ENCODE data around the gene DAZL. TPM values are rescaled to one million over a fixed set of nuclear protein-coding genes. Genes with fewer than 3 reads are reported as not detected.

The DAZL gene
- total and polyA plus RNA-seq, 5 donors from 2014 or later = not detected

DNA sequence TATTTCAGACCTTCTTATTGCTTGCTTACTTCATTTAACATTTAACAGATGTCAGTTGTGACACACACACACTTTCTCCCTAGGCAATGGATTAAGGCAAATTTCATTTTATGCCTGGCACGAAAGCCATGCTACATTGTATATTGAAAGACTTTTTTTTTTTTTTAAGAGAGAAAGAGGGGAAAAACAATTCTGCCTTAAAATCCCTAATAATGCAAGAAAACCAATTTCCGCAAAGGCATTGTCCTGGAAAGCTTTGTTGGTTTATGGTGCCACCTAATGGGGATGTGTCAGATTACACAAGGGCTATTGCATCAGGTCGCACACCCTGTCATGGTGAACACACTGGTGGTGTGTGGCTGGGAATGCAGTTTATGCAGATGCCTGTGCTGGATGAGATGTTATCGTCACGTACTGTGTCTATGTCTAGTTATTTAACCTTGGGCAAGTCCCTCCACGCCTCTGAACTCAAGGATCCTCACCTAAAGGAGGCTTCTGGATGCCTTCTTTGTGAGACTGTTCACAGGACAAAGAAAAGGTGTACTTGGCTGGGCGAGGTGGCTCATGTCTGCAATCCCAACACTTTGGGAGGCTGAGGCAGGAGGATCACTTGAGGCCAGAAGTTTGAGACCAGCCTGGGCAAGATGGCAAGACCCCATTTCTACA is 54.4 kb downstream of the DAZL start:
- Histone ChIP-seq H3K27me3 (ENCODE audit: control insufficient read depth, insufficient read depth, low read length) (peaks cover 2% of the 10 kb centered on the region), H3K9me3 (ENCODE audit: control insufficient read depth in 2 of 2, low read length in 2 of 2) (no peaks in the 10 kb centered on the region), H3K36me3 (ENCODE audit: control insufficient read depth, insufficient read depth, low read length) (no peaks in the 10 kb centered on the region), H3K4me1 (ENCODE audit: control insufficient read depth, insufficient read depth, low read length, poor library complexity, severe bottlenecking) (no peaks in the 10 kb centered on the region), H3K4me3 (ENCODE audit: low read depth, low read length) (no peak overlapping the region), H3K27ac (ENCODE audit: insufficient read depth, low read length, poor library complexity, severe bottlenecking) (no peak overlapping the region)
- peaks cover 0 to 1% (median 0%) of the 10 kb centered on the region in 7 donors for H3K9me3 Mint-ChIP-seq
- H3K4me3 Mint-ChIP-seq = no peak overlapping the region
- ATAC-seq (ENCODE audit: low read depth in 2 of 2) (peak; percentile 91 to 94), DNase-seq (peak; percentile 65 to 84 (median 78))
- peak overlapping the region in 1 of 3 donors; percentile 71 for H3K27ac Mint-ChIP-seq
- H3K36me3 Mint-ChIP-seq = no peaks in the 10 kb centered on the region
- H3K4me1 Mint-ChIP-seq = peaks cover 0 to 7% (median 6%) of the 10 kb centered on the region in 4 donors
- H3K27me3 Mint-ChIP-seq = peaks cover 8% of the 10 kb centered on the region

GRCh38 chr3:16550305-16550675 is 54.9 kb downstream of the DAZL start:
- DNase-seq = no peak
- H3K4me1 ChIP-seq (ENCODE audit: control insufficient read depth, insufficient read depth, low read length, poor library complexity, severe bottlenecking) = no peaks in the 10 kb centered on the region
- no peaks in the 10 kb centered on the region for H3K36me3 ChIP-seq (ENCODE audit: control insufficient read depth, insufficient read depth, low read length)
- no peak overlapping the region for H3K27ac ChIP-seq (ENCODE audit: insufficient read depth, low read length, poor library complexity, severe bottlenecking)
- H3K9me3 ChIP-seq (ENCODE audit: control insufficient read depth in 2 of 2, low read length in 2 of 2) = no peaks in the 10 kb centered on the region
- H3K4me3 ChIP-seq (ENCODE audit: low read depth, low read length) = no peak overlapping the region
- no peak overlapping the region for H3K27ac Mint-ChIP-seq
- H3K4me3 Mint-ChIP-seq = no peak overlapping the region
- peaks cover 2% of the 10 kb centered on the region for H3K27me3 ChIP-seq (ENCODE audit: control insufficient read depth, insufficient read depth, low read length)
- peaks cover 7% of the 10 kb centered on the region for H3K27me3 Mint-ChIP-seq
- no peaks in the 10 kb centered on the region for H3K36me3 Mint-ChIP-seq
- H3K9me3 Mint-ChIP-seq = peaks cover 0 to 1% (median 0%) of the 10 kb centered on the region in 7 donors
- peaks cover 0 to 7% (median 6%) of the 10 kb centered on the region in 4 donors for H3K4me1 Mint-ChIP-seq
- ATAC-seq (ENCODE audit: low read depth in 2 of 2) = no peak

DNA sequence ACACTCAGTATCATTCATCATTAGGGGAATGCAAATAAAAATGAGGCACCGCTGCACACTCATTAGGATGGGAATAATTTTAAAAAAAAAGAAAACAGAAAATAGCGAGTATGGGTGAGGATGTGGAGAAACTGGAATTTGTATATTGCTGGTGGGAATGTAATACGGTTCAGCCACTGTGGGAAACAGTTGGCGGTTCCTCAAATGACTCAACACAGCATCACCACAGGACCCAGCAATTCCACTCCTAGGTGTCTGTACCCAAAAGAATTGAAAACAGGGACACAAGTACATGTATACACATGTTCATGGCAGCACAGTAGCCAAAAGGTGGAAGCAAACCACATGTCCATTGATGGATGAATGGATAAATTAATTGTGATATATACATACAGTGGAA is 56.5 kb downstream of the DAZL start:
- no peak overlapping the region for H3K4me3 Mint-ChIP-seq
- peaks cover 11% of the 10 kb centered on the region for H3K27me3 Mint-ChIP-seq
- no peaks in the 10 kb centered on the region for H3K36me3 ChIP-seq (ENCODE audit: control insufficient read depth, insufficient read depth, low read length)
- no peaks in the 10 kb centered on the region for H3K9me3 Mint-ChIP-seq
- no peaks in the 10 kb centered on the region for H3K36me3 Mint-ChIP-seq
- peaks cover 0 to 7% (median 6%) of the 10 kb centered on the region in 4 donors for H3K4me1 Mint-ChIP-seq
- H3K9me3 ChIP-seq (ENCODE audit: control insufficient read depth in 2 of 2, low read length in 2 of 2) = no peaks in the 10 kb centered on the region
- no peaks in the 10 kb centered on the region for H3K4me1 ChIP-seq (ENCODE audit: control insufficient read depth, insufficient read depth, low read length, poor library complexity, severe bottlenecking)
- no peak overlapping the region for H3K27ac ChIP-seq (ENCODE audit: insufficient read depth, low read length, poor library complexity, severe bottlenecking)
- H3K27ac Mint-ChIP-seq = no peak overlapping the region
- H3K4me3 ChIP-seq (ENCODE audit: low read depth, low read length) = no peak overlapping the region
- ATAC-seq (ENCODE audit: low read depth in 2 of 2) = no peak
- H3K27me3 ChIP-seq (ENCODE audit: control insufficient read depth, insufficient read depth, low read length) = peaks cover 2% of the 10 kb centered on the region
- no peak for DNase-seq

GRCh38 chr3:16547561-16548357 is 57.5 kb downstream of the DAZL start:
- DNase-seq (no peak), ATAC-seq (ENCODE audit: low read depth in 2 of 2) (no peak)
- peaks cover 0 to 7% (median 6%) of the 10 kb centered on the region in 4 donors for H3K4me1 Mint-ChIP-seq
- H3K27me3 Mint-ChIP-seq = peaks cover 16% of the 10 kb centered on the region
- Histone ChIP-seq H3K4me3 (ENCODE audit: low read depth, low read length) (no peak overlapping the region), H3K27ac (ENCODE audit: insufficient read depth, low read length, poor library complexity, severe bottlenecking) (no peak overlapping the region), H3K27me3 (ENCODE audit: control insufficient read depth, insufficient read depth, low read length) (peaks cover 2% of the 10 kb centered on the region), H3K36me3 (ENCODE audit: control insufficient read depth, insufficient read depth, low read length) (no peaks in the 10 kb centered on the region), H3K9me3 (ENCODE audit: control insufficient read depth in 2 of 2, low read length in 2 of 2) (no peaks in the 10 kb centered on the region), H3K4me1 (ENCODE audit: control insufficient read depth, insufficient read depth, low read length, poor library complexity, severe bottlenecking) (no peaks in the 10 kb centered on the region)
- no peaks in the 10 kb centered on the region for H3K36me3 Mint-ChIP-seq
- no peak overlapping the region for H3K4me3 Mint-ChIP-seq
- no peak overlapping the region for H3K27ac Mint-ChIP-seq
- no peaks in the 10 kb centered on the region for H3K9me3 Mint-ChIP-seq

DNA sequence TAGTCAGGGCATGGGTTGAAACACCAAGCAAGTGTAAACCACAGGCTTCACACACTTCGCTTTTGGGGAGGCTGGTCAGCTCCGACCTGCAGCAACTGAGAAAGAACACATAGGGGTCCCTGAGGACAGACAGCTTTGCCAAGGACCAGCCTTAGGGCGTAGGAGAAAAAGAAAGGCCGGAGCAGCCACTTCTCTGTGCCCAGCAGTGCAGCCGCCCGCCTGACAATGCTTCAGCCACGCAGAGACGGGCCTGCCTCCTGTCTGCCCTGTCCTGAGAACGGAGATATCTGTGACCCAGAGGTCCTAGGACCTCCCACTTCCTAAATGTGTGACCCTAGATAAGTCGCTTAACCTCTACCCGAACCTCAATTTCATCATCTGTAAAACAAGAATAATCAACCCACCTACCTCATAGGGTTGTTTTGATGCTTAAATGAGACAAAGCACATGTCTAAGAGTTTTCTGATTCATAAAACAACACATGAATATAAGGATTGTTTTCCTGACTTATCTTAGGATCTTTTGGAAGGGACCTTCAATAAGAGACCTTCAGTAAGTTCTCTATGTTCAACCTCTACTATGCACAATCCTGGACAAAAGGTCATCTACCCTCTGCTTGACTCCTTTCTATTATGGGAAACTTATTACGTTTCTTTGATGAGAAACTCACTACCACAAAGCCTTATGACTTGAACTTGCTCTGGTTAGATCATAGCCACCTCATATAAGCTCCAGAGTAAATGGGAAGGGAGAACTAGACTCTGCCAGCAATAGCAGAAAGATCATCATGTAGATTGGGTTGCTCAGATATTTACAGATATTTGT is 58.8 kb downstream of the DAZL start:
- H3K27me3 ChIP-seq (ENCODE audit: control insufficient read depth, insufficient read depth, low read length) = peaks cover 2% of the 10 kb centered on the region
- H3K4me3 Mint-ChIP-seq = no peak overlapping the region
- no peak overlapping the region for H3K4me3 ChIP-seq (ENCODE audit: low read depth, low read length)
- no peak overlapping the region for H3K27ac Mint-ChIP-seq
- H3K27me3 Mint-ChIP-seq = peaks cover 24% of the 10 kb centered on the region
- H3K36me3 Mint-ChIP-seq = no peaks in the 10 kb centered on the region
- H3K27ac ChIP-seq (ENCODE audit: insufficient read depth, low read length, poor library complexity, severe bottlenecking) = no peak overlapping the region
- no peaks in the 10 kb centered on the region for H3K36me3 ChIP-seq (ENCODE audit: control insufficient read depth, insufficient read depth, low read length)
- DNase-seq (no peak), ATAC-seq (ENCODE audit: low read depth in 2 of 2) (no peak)
- peaks cover 0 to 7% (median 6%) of the 10 kb centered on the region in 4 donors for H3K4me1 Mint-ChIP-seq
- H3K4me1 ChIP-seq (ENCODE audit: control insufficient read depth, insufficient read depth, low read length, poor library complexity, severe bottlenecking) = no peaks in the 10 kb centered on the region
- no peaks in the 10 kb centered on the region for H3K9me3 ChIP-seq (ENCODE audit: control insufficient read depth in 2 of 2, low read length in 2 of 2)
- H3K9me3 Mint-ChIP-seq = no peaks in the 10 kb centered on the region

- H3K27ac Mint-ChIP-seq = peak overlapping the region in 2 of 3 donors; percentile 15 to 60
- Histone ChIP-seq H3K9me3 (ENCODE audit: control insufficient read depth in 2 of 2, low read length in 2 of 2) (no peaks in the 10 kb centered on the region), H3K27me3 (ENCODE audit: control insufficient read depth, insufficient read depth, low read length) (peaks cover 2% of the 10 kb centered on the region), H3K4me3 (ENCODE audit: low read depth, low read length) (no peak overlapping the region), H3K36me3 (ENCODE audit: control insufficient read depth, insufficient read depth, low read length) (no peaks in the 10 kb centered on the region), H3K27ac (ENCODE audit: insufficient read depth, low read length, poor library complexity, severe bottlenecking) (no peak overlapping the region), H3K4me1 (ENCODE audit: control insufficient read depth, insufficient read depth, low read length, poor library complexity, severe bottlenecking) (no peaks in the 10 kb centered on the region)
- peaks cover 0 to 2% (median under 1%) of the 10 kb centered on the region in 4 donors for H3K4me1 Mint-ChIP-seq
- ATAC-seq (ENCODE audit: low read depth in 2 of 2) (no peak), DNase-seq (no peak)
- no peaks in the 10 kb centered on the region for H3K9me3 Mint-ChIP-seq
- H3K36me3 Mint-ChIP-seq = no peaks in the 10 kb centered on the region
- no peak overlapping the region for H3K4me3 Mint-ChIP-seq
- H3K27me3 Mint-ChIP-seq = peaks cover 28% of the 10 kb centered on the region
Observed at GRCh38 chr3:16545413-16546185, 59.6 kb downstream of the DAZL start.

DNA sequence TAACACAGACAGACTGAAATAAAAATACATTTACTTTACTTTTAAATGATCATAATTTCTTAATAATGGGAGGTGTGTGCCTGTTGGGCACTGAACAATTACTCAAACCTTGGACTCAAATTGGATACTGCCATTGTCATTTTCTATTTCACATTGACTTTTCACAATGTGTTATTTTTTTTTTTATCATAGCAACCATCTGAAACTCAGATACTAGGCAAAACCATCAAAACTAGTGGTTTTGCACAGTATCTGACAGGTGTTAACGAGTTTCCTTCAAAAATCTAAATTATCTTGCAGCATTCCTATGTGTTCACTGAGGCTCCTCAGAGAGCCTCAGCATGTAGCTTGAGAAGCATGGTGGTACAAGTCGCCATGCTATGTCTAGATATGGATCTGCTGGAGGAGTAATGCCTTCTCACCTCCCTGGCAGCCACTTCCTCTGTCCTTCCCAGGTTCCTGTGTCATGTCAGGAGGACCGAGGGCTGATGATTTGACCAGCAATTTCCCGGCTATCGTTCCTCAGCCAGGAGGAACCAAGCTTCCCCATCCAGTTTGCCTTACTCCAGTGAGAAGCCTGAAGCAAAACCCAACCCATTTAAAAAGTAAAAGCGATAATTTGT is 61.9 kb downstream of the DAZL start:
- H3K27me3 ChIP-seq (ENCODE audit: control insufficient read depth, insufficient read depth, low read length) = peaks cover 13% of the 10 kb centered on the region
- DNase-seq = no peak

More for the DNA sequence above, 61.9 kb downstream of the DAZL start:
- no peak overlapping the region for H3K4me3 ChIP-seq (ENCODE audit: low read depth, low read length)
- Mint-ChIP-seq H3K27ac (no peak overlapping the region), H3K4me1 (peaks cover 0 to 3% (median 0%) of the 10 kb centered on the region in 4 donors), H3K27me3 (peaks cover 39% of the 10 kb centered on the region), H3K4me3 (no peak overlapping the region), H3K36me3 (no peaks in the 10 kb centered on the region), H3K9me3 (no peaks in the 10 kb centered on the region)
- no peaks in the 10 kb centered on the region for H3K4me1 ChIP-seq (ENCODE audit: control insufficient read depth, insufficient read depth, low read length, poor library complexity, severe bottlenecking)
- no peak for ATAC-seq (ENCODE audit: low read depth in 2 of 2)
- no peaks in the 10 kb centered on the region for H3K9me3 ChIP-seq (ENCODE audit: control insufficient read depth in 2 of 2, low read length in 2 of 2)
- no peaks in the 10 kb centered on the region for H3K36me3 ChIP-seq (ENCODE audit: control insufficient read depth, insufficient read depth, low read length)
- no peak overlapping the region for H3K27ac ChIP-seq (ENCODE audit: insufficient read depth, low read length, poor library complexity, severe bottlenecking)
